Upper lobe of right lung (tissue), 1 donor: ENCODE data around the gene RIPPLY2. TPM values are rescaled to one million over a fixed set of nuclear protein-coding genes. Genes with fewer than 3 reads are reported as not detected.
A peak's percentile ranks its signal among the peaks of the same experiment; 100 is the strongest.

Experiments used
- ATAC-seq: fragments of 200-7000 bp; cut with Tn5 transposase; one replicate; pipeline ENCODE4 v1.9.1; 2020; ENCODE audit warnings: mild to moderate bottlenecking, moderate library complexity
- DNase-seq: peaks from one replicate; pipeline ENCODE4 v3.0.0-alpha.2; 2020
- H3K27ac ChIP-seq: fragments of 200-600 bp; one replicate; pipeline ENCODE4 v1.8.0; 2022
- H3K27me3 ChIP-seq: fragments of 200-600 bp; one replicate; pipeline ENCODE4 v1.8.0; 2022; ENCODE audit warnings: mild to moderate bottlenecking
- H3K36me3 ChIP-seq: fragments of 200-600 bp; one replicate; pipeline ENCODE4 v1.8.0; 2022
- H3K4me1 ChIP-seq: fragments of 200-600 bp; one replicate; pipeline ENCODE4 v1.8.0; 2022
- H3K4me3 ChIP-seq: fragments of 200-600 bp; one replicate; pipeline ENCODE4 v1.8.0; 2022; ENCODE audit warnings: mild to moderate bottlenecking
- H3K9me3 ChIP-seq: fragments of 200-600 bp; one replicate; pipeline ENCODE4 v1.8.0; 2022
- intact Hi-C: fragments of 100-400 bp; cut with DNase I; formaldehyde crosslinking; loops from one replicate; pipeline ENCODE4 v1.11.0; 2022
- total RNA-seq: library from RNA; stranded (reverse); fragmentation: NEBNext Ultra II Directional; extraction: Animal tissue kit (Norgen Biotek cat#: 25700); gene quantifications from one replicate; pipeline ENCODE4 v1.2.1, GENCODE V29; 2021
- TF ChIP-seq, protein P1 (sequence below): fragments of 200-600 bp; IDR thresholded peaks from one replicate; pipeline ENCODE4 v1.8.0; 2022; ENCODE audit warnings: antibody characterized with exemption
- donor health status: DM: no; HTN: yes; CAD: no; lungs with severe emphysema.

The RIPPLY2 gene
- total RNA-seq, 1 donor from 2014 or later = not detected

DNA sequence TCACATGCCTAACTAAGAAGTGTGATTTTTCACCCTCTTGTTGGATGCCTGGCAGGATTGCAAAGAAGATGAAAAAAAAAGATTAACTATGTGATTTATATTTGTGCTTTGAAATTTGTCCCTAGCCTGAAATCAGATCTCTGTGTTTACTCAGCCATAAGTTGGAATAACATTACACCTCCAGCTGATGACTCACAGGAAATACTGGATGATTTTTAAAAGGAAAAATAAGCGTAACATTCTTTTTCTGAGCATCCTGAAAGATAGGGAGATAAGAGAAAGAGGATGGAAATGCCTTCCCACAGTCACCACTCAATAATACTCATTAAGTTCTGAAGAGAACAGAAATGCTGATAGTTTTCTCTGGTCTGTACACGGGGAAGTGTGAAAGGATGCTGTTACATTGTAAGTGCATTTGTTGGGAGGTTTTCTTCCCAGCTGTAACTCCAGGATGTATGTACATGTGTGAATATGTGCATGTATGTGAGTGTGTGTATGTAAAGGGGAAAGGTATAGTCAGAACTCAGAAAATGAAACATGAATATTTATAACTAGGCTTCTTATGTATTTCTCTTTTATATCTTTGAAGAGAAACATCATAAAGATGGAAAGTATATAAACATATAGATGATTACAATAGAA is 37.4 kb upstream of the RIPPLY2 start:
- no peaks in the 10 kb centered on the region for H3K9me3 ChIP-seq
- H3K36me3 ChIP-seq = no peaks in the 10 kb centered on the region
- H3K27ac ChIP-seq = no peak overlapping the region
- intact Hi-C loops = no loop called here
- no peak for ATAC-seq
- peaks cover 4% of the 10 kb centered on the region for H3K27me3 ChIP-seq
- no peak for DNase-seq
- H3K4me3 ChIP-seq = no peak overlapping the region
- TF ChIP-seq, protein P1, sequence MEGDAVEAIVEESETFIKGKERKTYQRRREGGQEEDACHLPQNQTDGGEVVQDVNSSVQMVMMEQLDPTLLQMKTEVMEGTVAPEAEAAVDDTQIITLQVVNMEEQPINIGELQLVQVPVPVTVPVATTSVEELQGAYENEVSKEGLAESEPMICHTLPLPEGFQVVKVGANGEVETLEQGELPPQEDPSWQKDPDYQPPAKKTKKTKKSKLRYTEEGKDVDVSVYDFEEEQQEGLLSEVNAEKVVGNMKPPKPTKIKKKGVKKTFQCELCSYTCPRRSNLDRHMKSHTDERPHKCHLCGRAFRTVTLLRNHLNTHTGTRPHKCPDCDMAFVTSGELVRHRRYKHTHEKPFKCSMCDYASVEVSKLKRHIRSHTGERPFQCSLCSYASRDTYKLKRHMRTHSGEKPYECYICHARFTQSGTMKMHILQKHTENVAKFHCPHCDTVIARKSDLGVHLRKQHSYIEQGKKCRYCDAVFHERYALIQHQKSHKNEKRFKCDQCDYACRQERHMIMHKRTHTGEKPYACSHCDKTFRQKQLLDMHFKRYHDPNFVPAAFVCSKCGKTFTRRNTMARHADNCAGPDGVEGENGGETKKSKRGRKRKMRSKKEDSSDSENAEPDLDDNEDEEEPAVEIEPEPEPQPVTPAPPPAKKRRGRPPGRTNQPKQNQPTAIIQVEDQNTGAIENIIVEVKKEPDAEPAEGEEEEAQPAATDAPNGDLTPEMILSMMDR = no peak
- H3K4me1 ChIP-seq = no peaks in the 10 kb centered on the region

DNA sequence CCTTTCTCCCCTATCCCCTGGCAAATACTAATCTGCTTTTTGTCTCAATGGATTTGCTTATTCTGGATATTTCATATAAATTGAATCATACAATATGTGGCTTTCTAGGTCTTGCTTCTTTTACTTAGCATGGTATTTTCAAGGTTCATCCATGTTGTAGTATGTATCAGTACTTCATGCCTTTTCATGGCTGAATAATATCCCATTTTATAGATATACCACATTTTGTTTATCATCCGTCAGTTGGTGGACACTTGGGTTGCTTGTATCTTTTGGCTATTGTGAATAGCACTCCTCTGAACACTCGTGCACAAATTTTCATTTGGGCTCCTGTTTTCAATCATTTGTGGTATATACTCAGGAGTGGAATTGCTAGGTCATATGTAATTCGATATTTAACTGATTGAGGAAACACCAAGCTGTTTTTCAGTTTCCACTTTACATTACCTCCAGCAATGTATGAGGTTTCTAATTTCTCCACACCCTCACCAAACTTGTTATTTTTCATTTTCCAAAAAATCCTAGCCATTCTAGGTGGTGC is 30.5 kb upstream of the RIPPLY2 start:
- Histone ChIP-seq H3K4me1 (no peaks in the 10 kb centered on the region), H3K36me3 (no peaks in the 10 kb centered on the region), H3K4me3 (no peak overlapping the region), H3K27me3 (no peaks in the 10 kb centered on the region), H3K9me3 (no peaks in the 10 kb centered on the region), H3K27ac (no peak overlapping the region)
- intact Hi-C loops = no loop called here
- ATAC-seq (no peak), DNase-seq (no peak)
- TF ChIP-seq, protein P1 = no peak

DNA sequence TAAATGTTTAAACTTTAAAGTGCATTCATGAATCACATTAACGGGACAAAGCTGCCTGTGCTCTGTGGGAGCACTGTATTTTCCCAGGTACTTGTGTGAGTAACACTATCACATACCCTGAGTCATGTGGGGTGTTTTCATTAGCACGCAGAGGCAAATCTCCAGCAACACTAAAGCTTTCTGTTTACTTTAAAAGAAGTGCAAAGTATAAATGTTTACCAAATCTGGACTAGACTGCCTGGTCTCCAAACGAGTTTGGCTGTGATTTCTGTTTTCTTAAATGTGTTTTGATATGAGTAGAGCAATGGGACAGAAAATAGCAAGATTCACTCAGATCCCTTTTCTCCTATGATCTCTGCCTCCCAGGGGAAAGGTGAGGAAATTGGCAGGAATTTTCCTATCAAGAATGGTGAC is 28.8 kb upstream of the RIPPLY2 start:
- no peaks in the 10 kb centered on the region for H3K9me3 ChIP-seq
- DNase-seq (no peak), ATAC-seq (peak; percentile 47)
- H3K27ac ChIP-seq = no peak overlapping the region
- TF ChIP-seq, protein P1 = no peak
- H3K36me3 ChIP-seq = no peaks in the 10 kb centered on the region
- H3K4me1 ChIP-seq = no peaks in the 10 kb centered on the region
- no peak overlapping the region for H3K4me3 ChIP-seq
- H3K27me3 ChIP-seq = no peaks in the 10 kb centered on the region
- intact Hi-C loops = no loop called here

DNA sequence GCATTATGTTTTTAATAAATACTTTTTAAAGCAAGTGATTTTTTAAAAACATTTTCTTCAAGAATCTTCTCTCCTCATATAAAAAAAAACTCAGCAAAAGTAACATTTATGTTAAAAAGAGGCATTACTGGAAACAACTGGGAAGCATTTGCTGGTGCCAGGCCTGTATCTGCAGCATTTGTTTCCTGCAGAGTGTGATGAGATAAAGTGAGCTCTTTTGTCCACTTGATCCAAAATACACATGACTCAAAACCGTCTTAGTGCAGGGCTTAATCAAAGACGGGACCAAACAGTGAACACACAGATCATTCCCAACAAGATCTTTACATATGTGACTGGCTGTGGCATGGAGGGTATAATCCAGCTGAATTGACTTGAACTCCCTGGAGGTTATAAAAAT is 28.3 kb upstream of the RIPPLY2 start:
- TF ChIP-seq, protein P1 = no peak
- Histone ChIP-seq H3K36me3 (no peaks in the 10 kb centered on the region), H3K4me1 (no peaks in the 10 kb centered on the region), H3K27me3 (no peaks in the 10 kb centered on the region), H3K4me3 (no peak overlapping the region), H3K9me3 (no peaks in the 10 kb centered on the region), H3K27ac (no peak overlapping the region)
- DNase-seq = no peak
- no peak for ATAC-seq
- intact Hi-C loops = no loop called here

DNA sequence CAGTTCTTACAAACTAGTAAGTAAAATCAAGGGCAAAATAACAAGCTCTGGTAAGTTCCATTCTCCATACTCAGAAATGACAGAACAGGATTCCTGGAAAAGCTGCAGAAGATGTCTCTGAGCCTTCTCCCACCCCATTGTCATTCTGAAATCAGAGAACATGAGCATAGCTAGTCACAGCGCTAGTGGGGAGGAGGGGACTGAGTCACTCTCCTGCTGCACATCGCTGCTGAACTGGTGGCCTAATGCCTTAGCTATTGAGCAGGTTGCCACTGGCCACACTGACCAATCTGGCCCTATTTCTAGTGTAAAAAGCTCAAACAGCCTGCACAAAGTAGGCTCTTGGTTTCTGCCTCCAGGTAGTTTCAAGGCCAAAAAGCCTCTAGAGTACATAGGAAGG is 26.1 kb upstream of the RIPPLY2 start:
- ATAC-seq (no peak), DNase-seq (no peak)
- Histone ChIP-seq H3K9me3 (no peaks in the 10 kb centered on the region), H3K4me3 (no peak overlapping the region), H3K4me1 (no peaks in the 10 kb centered on the region), H3K27me3 (no peaks in the 10 kb centered on the region), H3K27ac (no peak overlapping the region), H3K36me3 (no peaks in the 10 kb centered on the region)
- intact Hi-C loops = no loop called here
- TF ChIP-seq, protein P1 = no peak
